Measurements from ENCODE around the gene CCL7.
A peak's percentile ranks its signal among the peaks of the same experiment; 100 is the strongest.

Gene CCL7

GRCh38 chr17:34307110-34307509 lies 37.1 kb downstream of the CCL7 start:
- no peaks in the 10 kb centered on the region for H3K36me3 ChIP-seq (ENCODE audit: control insufficient read depth, insufficient read depth, low read length, severe bottlenecking)
- no peaks in the 10 kb centered on the region for H3K27me3 ChIP-seq (replicated peaks; ENCODE audit: control insufficient read depth, insufficient read depth, low read length)
- DNase-seq (ENCODE audit: low read depth): peak; percentile 88
- peak overlapping the region; percentile 35 for H3K4me3 ChIP-seq (ENCODE audit: low read length)
- H3K4me1 ChIP-seq (ENCODE audit: control insufficient read depth, insufficient read depth, low read length): peaks cover 40% of the 10 kb centered on the region
- H3K9ac ChIP-seq (ENCODE audit: low read length): peak overlapping the region; percentile 57
- H3K9me3 ChIP-seq (ENCODE audit: control insufficient read depth, low read length): no peaks in the 10 kb centered on the region

GRCh38 chr17:34308371-34308770 lies 38.4 kb downstream of the CCL7 start:
- H3K27me3 ChIP-seq (replicated peaks; ENCODE audit: control insufficient read depth, insufficient read depth, low read length): no peaks in the 10 kb centered on the region
- H3K9ac ChIP-seq (ENCODE audit: low read length): no peak overlapping the region
- peaks cover 47% of the 10 kb centered on the region for H3K4me1 ChIP-seq (ENCODE audit: control insufficient read depth, insufficient read depth, low read length)
- H3K36me3 ChIP-seq (ENCODE audit: control insufficient read depth, insufficient read depth, low read length, severe bottlenecking): no peaks in the 10 kb centered on the region
- H3K4me3 ChIP-seq (ENCODE audit: low read length): no peak overlapping the region
- H3K9me3 ChIP-seq (ENCODE audit: control insufficient read depth, low read length): no peaks in the 10 kb centered on the region
- DNase-seq (ENCODE audit: low read depth): no peak

GRCh38 chr17:34311291-34311690 lies 41.3 kb downstream of the CCL7 start:
- Histone ChIP-seq H3K27me3 (replicated peaks; ENCODE audit: control insufficient read depth, insufficient read depth, low read length) (no peaks in the 10 kb centered on the region), H3K36me3 (ENCODE audit: control insufficient read depth, insufficient read depth, low read length, severe bottlenecking) (no peaks in the 10 kb centered on the region), H3K9me3 (ENCODE audit: control insufficient read depth, low read length) (no peaks in the 10 kb centered on the region), H3K9ac (ENCODE audit: low read length) (no peak overlapping the region), H3K4me1 (ENCODE audit: control insufficient read depth, insufficient read depth, low read length) (peaks cover 60% of the 10 kb centered on the region), H3K4me3 (ENCODE audit: low read length) (no peak overlapping the region)
- no peak for DNase-seq (ENCODE audit: low read depth)

GRCh38 chr17:34312080-34312479 lies 42.1 kb downstream of the CCL7 start:
- Histone ChIP-seq H3K4me1 (ENCODE audit: control insufficient read depth, insufficient read depth, low read length) (peaks cover 53% of the 10 kb centered on the region), H3K4me3 (ENCODE audit: low read length) (no peak overlapping the region), H3K27me3 (replicated peaks; ENCODE audit: control insufficient read depth, insufficient read depth, low read length) (no peaks in the 10 kb centered on the region), H3K9ac (ENCODE audit: low read length) (no peak overlapping the region), H3K9me3 (ENCODE audit: control insufficient read depth, low read length) (no peaks in the 10 kb centered on the region), H3K36me3 (ENCODE audit: control insufficient read depth, insufficient read depth, low read length, severe bottlenecking) (no peaks in the 10 kb centered on the region)
- DNase-seq (ENCODE audit: low read depth): peak; percentile 77

DNA sequence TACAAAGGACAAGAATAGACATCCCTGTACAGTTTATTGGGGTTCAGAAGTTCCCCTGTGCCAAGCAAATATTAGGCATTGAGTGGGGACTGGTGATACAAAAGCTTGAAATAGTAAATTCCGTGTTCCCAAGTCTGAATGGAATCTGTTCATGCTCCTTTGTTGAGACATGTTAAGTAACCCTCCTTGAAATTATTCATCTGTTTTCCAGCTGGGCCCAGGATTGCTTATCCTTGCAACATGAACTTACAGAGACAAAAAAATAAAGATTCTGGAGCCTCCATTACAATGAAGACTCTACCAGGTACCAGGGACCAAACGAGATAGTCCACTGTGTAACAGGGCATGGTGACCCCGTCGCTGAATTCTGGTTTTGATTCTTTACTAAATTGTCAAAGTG lies 43.1 kb downstream of the CCL7 start:
- DNase-seq (ENCODE audit: low read depth): peak; percentile 79
- H3K9ac ChIP-seq (ENCODE audit: low read length): peak overlapping the region; percentile 62
- H3K4me1 ChIP-seq (ENCODE audit: control insufficient read depth, insufficient read depth, low read length): peaks cover 42% of the 10 kb centered on the region
- no peaks in the 10 kb centered on the region for H3K9me3 ChIP-seq (ENCODE audit: control insufficient read depth, low read length)
- no peaks in the 10 kb centered on the region for H3K27me3 ChIP-seq (replicated peaks; ENCODE audit: control insufficient read depth, insufficient read depth, low read length)
- H3K4me3 ChIP-seq (ENCODE audit: low read length): no peak overlapping the region
- no peaks in the 10 kb centered on the region for H3K36me3 ChIP-seq (ENCODE audit: control insufficient read depth, insufficient read depth, low read length, severe bottlenecking)

GRCh38 chr17:34314279-34314678 lies 44.3 kb downstream of the CCL7 start:
- Histone ChIP-seq H3K9ac (ENCODE audit: low read length) (peak overlapping the region; percentile 62), H3K4me3 (ENCODE audit: low read length) (peak overlapping the region; percentile 41), H3K4me1 (ENCODE audit: control insufficient read depth, insufficient read depth, low read length) (peaks cover 47% of the 10 kb centered on the region), H3K27me3 (replicated peaks; ENCODE audit: control insufficient read depth, insufficient read depth, low read length) (no peaks in the 10 kb centered on the region), H3K9me3 (ENCODE audit: control insufficient read depth, low read length) (no peaks in the 10 kb centered on the region), H3K36me3 (ENCODE audit: control insufficient read depth, insufficient read depth, low read length, severe bottlenecking) (no peaks in the 10 kb centered on the region)
- peak; percentile 91 for DNase-seq (ENCODE audit: low read depth)

- Histone ChIP-seq H3K4me1 (ENCODE audit: control insufficient read depth, insufficient read depth, low read length) (peaks cover 30% of the 10 kb centered on the region), H3K27me3 (replicated peaks; ENCODE audit: control insufficient read depth, insufficient read depth, low read length) (no peaks in the 10 kb centered on the region), H3K36me3 (ENCODE audit: control insufficient read depth, insufficient read depth, low read length, severe bottlenecking) (no peaks in the 10 kb centered on the region), H3K9me3 (ENCODE audit: control insufficient read depth, low read length) (no peaks in the 10 kb centered on the region), H3K4me3 (ENCODE audit: low read length) (no peak overlapping the region), H3K9ac (ENCODE audit: low read length) (no peak overlapping the region)
- DNase-seq (ENCODE audit: low read depth): no peak
These were observed 48.5 kb downstream of the CCL7 start for GRCh38 chr17:34318474-34318873.

GRCh38 chr17:34319039-34319483 lies 49.0 kb downstream of the CCL7 start, which contains the start of gene CCL8:
Gene CCL8 (plus strand): TSS chr17:34319435. CDS start chr17:34319502, 67 bp downstream.
- Histone ChIP-seq H3K4me1 (ENCODE audit: control insufficient read depth, insufficient read depth, low read length) (peaks cover 25% of the 10 kb centered on the region), H3K4me3 (ENCODE audit: low read length) (no peak within 1 kb of the TSS), H3K9me3 (ENCODE audit: control insufficient read depth, low read length) (peaks cover 3% of the 10 kb centered on the region), H3K27me3 (replicated peaks; ENCODE audit: control insufficient read depth, insufficient read depth, low read length) (no peaks in the 10 kb centered on the region), H3K9ac (ENCODE audit: low read length) (no peak within 1 kb of the TSS), H3K36me3 (ENCODE audit: control insufficient read depth, insufficient read depth, low read length, severe bottlenecking) (no peaks in the 10 kb centered on the region)
- DNase-seq (ENCODE audit: low read depth): no peak
